Activated CD4-positive, alpha-beta T cell treated with anti-CD3 and anti-CD28 coated beads for 36 hours (primary cell): ENCODE data around the gene FAM229B. TPM values are rescaled to one million over a fixed set of nuclear protein-coding genes. Genes with fewer than 3 reads are reported as not detected.
"Not testable (repeated sequence)": the region's sequence is repeated elsewhere in the genome, so short reads cannot be mapped to it uniquely, and the experiment has no call there.

Source experiments
- ATAC-seq: fragments of 200-7000 bp; cut with Tn5 transposase; one replicate; pipeline ENCODE4 v1.10.0; 2021; ENCODE audit warnings: mild to moderate bottlenecking, moderate library complexity
- CTCF ChIA-PET: fragments of 350-600 bp; sonication (Branson Sonifier 250); formaldehyde crosslinking; loops from one replicate; lab custom pipeline; 2021; ENCODE audit warnings: antibody characterized with exemption; lab: Charles Lee
- POLR2A ChIA-PET: fragments of 350-600 bp; sonication (Branson Sonifier 250); formaldehyde crosslinking; loops from one replicate; lab custom pipeline; 2021; ENCODE audit warnings: antibody characterized with exemption, inconsistent platforms; lab: Charles Lee
- DNase-seq: peaks from one replicate; pipeline ENCODE4 v3.0.0-alpha.2; 2020
- H3K27ac Mint-ChIP-seq: one replicate; pipeline ENCODE4 v1.8.0; 2021; ENCODE audit warnings: mixed read lengths
- H3K27me3 Mint-ChIP-seq: one replicate; pipeline ENCODE4 v1.8.0; 2021; ENCODE audit warnings: mixed read lengths
- H3K36me3 Mint-ChIP-seq: one replicate; pipeline ENCODE4 v1.8.0; 2021; ENCODE audit warnings: low read depth, mixed read lengths
- H3K4me1 Mint-ChIP-seq: one replicate; pipeline ENCODE4 v1.8.0; 2021; ENCODE audit warnings: mixed read lengths
- H3K4me3 Mint-ChIP-seq: one replicate; pipeline ENCODE4 v1.8.0; 2021; ENCODE audit warnings: mild to moderate bottlenecking, moderate library complexity, mixed read lengths
- H3K9me3 Mint-ChIP-seq: one replicate; pipeline ENCODE4 v1.8.0; 2021; ENCODE audit warnings: low read depth, mixed read lengths
- intact Hi-C, 2 experiments: fragments of 100-400 bp; cut with DNase I in 1 of 2; cut with micrococcal nuclease in 1 of 2; formaldehyde crosslinking; loops; one replicate each; pipeline versions ENCODE4 v1.14.2 to v1.15.1; 2022 to 2024; cut with DNase I, micrococcal nuclease
- total RNA-seq, 2 experiments: library from RNA; stranded (reverse); gene quantifications; one replicate each; pipeline ENCODE4 v1.2.3, GENCODE V29; 2021

FAM229B gene
- total RNA-seq, 2 experiments from 2014 or later, result 6.4 to 7.3 TPM

DNA sequence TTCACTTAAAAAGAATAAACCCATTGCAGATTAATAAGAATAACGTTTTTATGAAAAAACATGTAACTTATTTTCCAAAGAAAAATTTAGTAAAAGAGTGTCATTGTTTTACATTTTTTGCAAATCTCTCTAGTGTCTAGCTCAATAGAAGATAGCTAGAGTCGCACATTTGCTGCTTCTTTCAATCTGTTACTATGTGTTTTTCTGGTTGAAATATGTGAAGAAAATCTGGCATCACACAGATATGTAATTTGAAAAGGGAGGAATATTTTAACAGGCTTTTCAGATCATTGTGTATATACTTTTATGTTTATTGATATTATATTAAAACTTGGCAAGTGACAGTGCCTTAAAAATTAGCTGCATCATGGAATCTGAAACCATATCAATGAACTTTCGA is 24.4 kb upstream of the FAM229B start:
- H3K27me3 Mint-ChIP-seq, result no peaks in the 10 kb centered on the region
- ChIA-PET CTCF (interaction anchor here (0.6 to 0.9 kb wide), 2 partner anchors 19 to 20 kb away, joined by 3 to 4 read pairs; no protein-coding TSS in a partner anchor), POLR2A (no interaction called here)
- ATAC-seq (no peak), DNase-seq (no peak)
- intact Hi-C loops, result no loop called here
- H3K9me3 Mint-ChIP-seq, result no peaks in the 10 kb centered on the region
- no peaks in the 10 kb centered on the region for H3K36me3 Mint-ChIP-seq
- H3K4me1 Mint-ChIP-seq, result peaks cover 3% of the 10 kb centered on the region
- H3K4me3 Mint-ChIP-seq, result no peak overlapping the region
- no peak overlapping the region for H3K27ac Mint-ChIP-seq

- DNase-seq (no peak), ATAC-seq (no peak)
- Mint-ChIP-seq H3K4me3 (no peak overlapping the region), H3K27ac (no peak overlapping the region), H3K4me1 (peaks cover 3% of the 10 kb centered on the region), H3K9me3 (no peaks in the 10 kb centered on the region), H3K27me3 (no peaks in the 10 kb centered on the region), H3K36me3 (peaks cover 3% of the 10 kb centered on the region)
- POLR2A ChIA-PET, result no interaction called here
- CTCF ChIA-PET, result interaction anchor here (0.7 to 1.5 kb wide), 6 partner anchors 11 to 115 kb away, joined by 3 to 5 read pairs (median 3); partner anchors contain the start of genes CCN6, FAM229B and TUBE1
- intact Hi-C loops, result no loop called here
Measured at GRCh38 chr6:112065426-112065986, 21.9 kb upstream of the FAM229B start.

- no peak for DNase-seq
- H3K4me1 Mint-ChIP-seq, result peaks cover 3% of the 10 kb centered on the region
- H3K36me3 Mint-ChIP-seq, result peaks cover 3% of the 10 kb centered on the region
- CTCF ChIA-PET, result interaction anchor here (0.6 to 1.5 kb wide), 2 partner anchors 16 to 20 kb away, joined by 3 to 4 read pairs; partner anchors contain the start of genes FAM229B and TUBE1
- no peak overlapping the region for H3K4me3 Mint-ChIP-seq
- no peak overlapping the region for H3K27ac Mint-ChIP-seq
- no peak for ATAC-seq
- no peaks in the 10 kb centered on the region for H3K27me3 Mint-ChIP-seq
- intact Hi-C loops, result no loop called here
- H3K9me3 Mint-ChIP-seq, result no peaks in the 10 kb centered on the region
- POLR2A ChIA-PET, result no interaction called here
Measured at GRCh38 chr6:112066606-112067005, 20.8 kb upstream of the FAM229B start.

GRCh38 chr6:112081569-112081968 is 5.8 kb upstream of the FAM229B start:
- Mint-ChIP-seq H3K4me3 (no peak overlapping the region), H3K27me3 (no peaks in the 10 kb centered on the region), H3K9me3 (no peaks in the 10 kb centered on the region), H3K36me3 (peaks cover 35% of the 10 kb centered on the region), H3K4me1 (peaks cover 9% of the 10 kb centered on the region), H3K27ac (no peak overlapping the region)
- DNase-seq (no peak), ATAC-seq (no peak)
- ChIA-PET CTCF (interaction anchor here (0.7 to 1.7 kb wide), 3 partner anchors 20 to 481 kb away, joined by 3 to 5 read pairs (median 3); no protein-coding TSS in a partner anchor), POLR2A (no interaction called here)
- intact Hi-C loops, result no loop called here

DNA sequence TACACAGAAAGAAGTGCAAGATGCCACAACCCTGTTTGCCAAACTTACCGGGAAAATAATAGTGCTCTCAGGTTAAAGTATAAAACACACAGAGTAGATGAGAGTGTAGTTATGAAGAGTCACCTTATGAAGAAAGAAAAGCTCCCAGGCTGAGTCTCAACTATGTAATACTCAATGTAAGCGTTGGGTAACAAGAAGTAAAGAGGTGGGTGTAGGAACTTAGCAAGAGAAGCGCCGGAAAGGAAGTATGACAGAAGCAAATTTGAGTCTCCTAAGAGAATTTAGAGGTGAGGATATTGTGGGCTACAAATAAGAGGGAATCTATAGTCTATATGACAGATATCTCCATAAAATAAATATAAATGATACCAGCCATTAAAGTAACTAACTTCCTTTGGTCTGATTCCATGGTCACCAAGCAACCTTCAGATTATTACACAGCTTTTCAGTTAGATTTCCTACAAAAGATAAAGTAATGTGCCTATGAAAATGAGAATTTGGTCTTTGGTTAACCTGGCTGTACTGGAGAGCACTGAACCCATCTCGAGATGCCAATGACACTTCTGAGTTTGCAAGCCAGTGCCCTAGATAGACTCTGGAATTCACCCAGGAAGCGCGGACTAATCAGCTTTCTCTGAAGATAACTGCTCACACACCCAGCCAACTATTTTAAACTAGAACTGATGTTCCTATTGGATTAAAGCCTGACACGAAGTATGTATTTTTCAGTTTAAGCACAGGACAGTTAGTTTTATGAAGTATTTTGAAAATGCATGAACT is 1.9 kb upstream of the FAM229B start:
- H3K27ac Mint-ChIP-seq, result no peak overlapping the region
- ChIA-PET POLR2A (no interaction called here), CTCF (interaction anchor here (0.6 to 4.4 kb wide), 10 partner anchors 10 to 78 kb away, joined by 3 to 101 read pairs (median 4); no protein-coding TSS in a partner anchor)

GRCh38 chr6:112086744-112087135 is 651 bp upstream of the FAM229B start:
- peaks cover 12% of the 10 kb centered on the region for H3K27me3 Mint-ChIP-seq
- no peak for DNase-seq
- H3K4me3 Mint-ChIP-seq, result no peak overlapping the region
- H3K36me3 Mint-ChIP-seq, result peaks cover 22% of the 10 kb centered on the region
- peaks cover 11% of the 10 kb centered on the region for H3K4me1 Mint-ChIP-seq
- POLR2A ChIA-PET, result interaction anchor here (0.6 kb wide), 3 partner anchors 468 to 1880 kb away, joined by 3 to 13 read pairs (median 3); partner anchors contain the start of gene TRAF3IP2
- peak; percentile 18 for ATAC-seq
- no peaks in the 10 kb centered on the region for H3K9me3 Mint-ChIP-seq
- no peak overlapping the region for H3K27ac Mint-ChIP-seq
- CTCF ChIA-PET, result interaction anchor here (0.7 to 4.4 kb wide), 23 partner anchors 8 to 1925 kb away, joined by 3 to 101 read pairs (median 4); partner anchors contain the start of gene TRAF3IP2
- intact Hi-C loops, result loop anchor here (1.0 to 2.0 kb wide), 5 partner anchors 44 to 1884 kb away; partner anchors contain the start of gene HDAC2 (in 1 of the 2)

More for the DNA sequence above, 1.9 kb upstream of the FAM229B start:
- Mint-ChIP-seq H3K27me3 (peaks cover 8% of the 10 kb centered on the region), H3K9me3 (no peaks in the 10 kb centered on the region), H3K4me3 (peak overlapping the region; percentile 32), H3K36me3 (peaks cover 22% of the 10 kb centered on the region), H3K4me1 (peaks cover 11% of the 10 kb centered on the region)
- no peak for DNase-seq
- intact Hi-C loops, result loop anchor here (2.0 kb wide), 4 partner anchors 43 to 1885 kb away; partner anchors contain the start of gene HDAC2 (in 1 of the 2)
- no peak for ATAC-seq

- Mint-ChIP-seq H3K9me3 (no peaks in the 10 kb centered on the region), H3K36me3 (peaks cover 15% of the 10 kb centered on the region), H3K4me1 (peaks cover 11% of the 10 kb centered on the region), H3K27ac (no peak overlapping the region), H3K27me3 (peaks cover 12% of the 10 kb centered on the region), H3K4me3 (no peak overlapping the region)
- ChIA-PET CTCF (interaction anchor here (0.6 to 4.4 kb wide), 15 partner anchors 9 to 829 kb away, joined by 3 to 101 read pairs (median 4); a partner anchor contains a TSS), POLR2A (interaction anchor here (0.9 kb wide), 1 partner anchor 75 kb away, joined by 4 read pairs; no protein-coding TSS in a partner anchor)
- no peak for ATAC-seq
- no peak for DNase-seq
- intact Hi-C loops, result loop anchor here (1.0 to 2.0 kb wide), 5 partner anchors 45 to 1883 kb away; partner anchors contain the start of gene HDAC2 (in 1 of the 2)
Measured at GRCh38 chr6:112087916-112088315, 525 bp downstream of the FAM229B start.

DNA sequence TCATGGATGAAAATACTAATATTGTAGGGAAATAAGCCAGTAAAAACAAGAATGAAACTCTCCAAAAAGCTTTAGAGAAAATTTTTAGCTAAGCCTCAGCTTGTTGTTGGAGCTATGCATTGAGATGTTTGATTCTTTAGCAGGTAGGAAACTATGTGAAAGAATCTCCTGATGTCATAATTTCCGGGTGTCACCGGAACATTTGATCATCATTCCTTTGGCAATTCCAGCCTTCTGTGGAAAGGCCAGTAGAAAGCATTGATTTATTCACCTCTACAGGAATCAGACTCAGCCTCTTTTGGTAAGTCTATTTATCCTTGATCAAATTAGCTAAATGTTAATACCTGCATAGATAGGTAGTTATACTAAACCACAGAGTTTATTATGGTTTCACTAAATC is 9.5 kb downstream of the FAM229B start:
- intact Hi-C loops, result no loop called here
- Mint-ChIP-seq H3K9me3 (no peaks in the 10 kb centered on the region), H3K27me3 (peaks cover 2% of the 10 kb centered on the region), H3K4me3 (no peak overlapping the region), H3K27ac (no peak overlapping the region), H3K36me3 (peaks cover 2% of the 10 kb centered on the region), H3K4me1 (peaks cover 3% of the 10 kb centered on the region)
- DNase-seq (no peak), ATAC-seq (no peak)
- ChIA-PET CTCF (interaction anchor here (0.9 to 1.4 kb wide), 2 partner anchors 13 to 66 kb away, joined by 4 read pairs; no protein-coding TSS in a partner anchor), POLR2A (no interaction called here)

GRCh38 chr6:112100561-112100960 is 13.2 kb downstream of the FAM229B start:
- Mint-ChIP-seq H3K27ac (no peak overlapping the region), H3K9me3 (peaks cover 4% of the 10 kb centered on the region), H3K27me3 (peaks cover 5% of the 10 kb centered on the region), H3K4me1 (peaks cover 3% of the 10 kb centered on the region), H3K36me3 (peaks cover 6% of the 10 kb centered on the region), H3K4me3 (no peak overlapping the region)
- no peak for ATAC-seq
- DNase-seq, result no peak
- intact Hi-C loops, result no loop called here
- ChIA-PET POLR2A (no interaction called here), CTCF (interaction anchor here (1.1 kb wide), 1 partner anchor 9 kb away, joined by 4 read pairs; no protein-coding TSS in a partner anchor)

GRCh38 chr6:112106026-112106425 is 18.6 kb downstream of the FAM229B start:
- H3K27ac Mint-ChIP-seq, ATAC-seq, DNase-seq, H3K36me3 Mint-ChIP-seq, CTCF ChIA-PET, H3K27me3 Mint-ChIP-seq, H3K9me3 Mint-ChIP-seq, intact Hi-C loops, H3K4me3 Mint-ChIP-seq, H3K4me1 Mint-ChIP-seq, POLR2A ChIA-PET: not testable (repeated sequence)

GRCh38 chr6:112106562-112106961 is 19.2 kb downstream of the FAM229B start:
- intact Hi-C loops, result no loop called here
- no peak overlapping the region for H3K27ac Mint-ChIP-seq
- peaks cover 4% of the 10 kb centered on the region for H3K9me3 Mint-ChIP-seq
- H3K36me3 Mint-ChIP-seq, result peaks cover 4% of the 10 kb centered on the region
- peaks cover 4% of the 10 kb centered on the region for H3K27me3 Mint-ChIP-seq
- no peak overlapping the region for H3K4me3 Mint-ChIP-seq
- ATAC-seq (no peak), DNase-seq (no peak)
- H3K4me1 Mint-ChIP-seq, result no peaks in the 10 kb centered on the region
- CTCF ChIA-PET, result interaction anchor here (0.6 kb wide), 1 partner anchor 21 kb away, joined by 3 read pairs; no protein-coding TSS in a partner anchor
- POLR2A ChIA-PET, result no interaction called here
